HG03066 (cell line): ENCODE results near the gene EDAR.

Experiments
- ATAC-seq: cut with Tn5 transposase; IDR thresholded peaks from one replicate; pipeline ENCODE4 v1.9.1; 2021; ENCODE audit warnings: low read depth; ENCODE audit not compliant: unreplicated experiment

Gene EDAR

GRCh38 chr2:108877506-108877905 is 111.5 kb downstream of the EDAR start:
- no peak for ATAC-seq

- ATAC-seq = no peak
Observed at GRCh38 chr2:108870069-108870644, 118.9 kb downstream of the EDAR start.

- ATAC-seq = no peak
Observed at GRCh38 chr2:108869542-108869941, 119.5 kb downstream of the EDAR start.

DNA sequence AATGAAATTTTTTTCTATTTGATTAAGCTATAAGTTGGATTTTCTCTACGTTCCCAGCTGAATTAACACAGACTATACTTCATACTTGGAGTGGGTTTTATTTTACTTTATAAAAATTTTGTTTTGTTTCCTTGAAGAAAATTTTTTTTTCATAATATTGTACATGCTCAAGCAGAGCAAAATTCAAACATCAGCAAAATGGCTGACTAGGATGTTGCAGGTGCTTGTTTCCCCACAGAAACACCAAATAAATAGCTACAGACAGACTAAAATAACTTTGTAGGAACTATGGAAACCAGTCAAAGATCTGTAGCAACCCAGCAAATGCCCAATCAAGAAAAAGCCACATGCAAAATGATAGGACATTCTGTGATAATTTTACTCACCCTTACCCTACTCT is 120.1 kb downstream of the EDAR start:
- ATAC-seq = no peak

DNA sequence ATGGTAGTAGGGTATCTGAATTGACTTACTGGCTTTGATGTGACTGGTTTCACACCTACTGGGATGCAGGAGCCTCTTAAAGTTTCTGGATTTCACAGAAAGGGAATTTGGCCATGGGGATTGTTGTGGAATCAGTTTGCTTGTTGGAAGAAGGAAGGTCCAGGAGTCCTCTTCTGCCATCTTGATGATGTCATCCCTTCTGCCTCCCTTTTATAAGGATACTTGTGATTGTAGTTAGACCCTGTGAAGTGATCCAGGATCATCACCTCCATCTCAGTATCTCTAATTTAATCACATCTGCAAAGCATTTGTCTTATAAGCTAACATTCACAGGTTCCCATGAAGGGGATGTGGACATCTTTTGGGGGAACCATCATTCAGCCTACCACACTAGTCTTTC is 123.0 kb downstream of the EDAR start:
- ATAC-seq = no peak

- ATAC-seq = no peak
Observed at GRCh38 chr2:108858894-108859293, 130.1 kb downstream of the EDAR start.

DNA sequence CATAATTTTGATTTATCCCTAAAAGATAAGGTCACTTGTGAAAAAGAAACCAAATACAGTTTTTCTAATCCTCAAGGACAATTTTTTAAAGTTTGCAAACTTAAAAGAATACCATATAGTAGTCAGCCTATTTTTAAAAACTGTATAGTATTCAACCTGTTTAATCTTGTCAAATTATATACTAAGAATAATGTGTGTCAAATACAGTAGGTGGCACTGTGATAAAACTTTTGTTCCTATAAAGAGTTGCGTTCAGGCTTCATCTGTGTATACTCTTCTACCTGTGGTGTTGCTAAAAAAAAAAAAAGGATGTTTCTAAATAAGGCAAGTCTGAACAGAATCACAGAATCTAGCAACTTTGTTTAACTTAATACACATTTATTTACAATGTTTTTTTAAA is 133.8 kb downstream of the EDAR start:
- ATAC-seq = no peak

DNA sequence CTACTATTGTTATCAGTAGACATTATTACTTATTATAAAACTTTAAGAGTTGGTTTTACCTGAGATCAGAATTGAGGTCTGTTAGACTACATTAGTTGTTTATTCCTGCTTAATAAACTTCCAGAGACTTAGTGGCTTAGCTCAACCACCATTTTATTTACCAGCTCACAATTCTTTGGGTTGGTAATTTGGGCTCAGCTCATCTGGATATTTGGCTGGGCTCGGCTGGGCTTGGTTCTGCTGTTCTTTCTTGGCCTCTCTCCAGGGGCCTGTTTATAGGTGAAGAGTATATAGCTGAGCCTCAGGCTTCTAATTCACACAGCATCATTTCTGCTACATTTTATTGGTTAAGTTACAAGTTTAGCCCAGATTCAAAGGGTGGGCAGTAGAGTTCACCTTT is 134.5 kb downstream of the EDAR start:
- ATAC-seq = no peak

DNA sequence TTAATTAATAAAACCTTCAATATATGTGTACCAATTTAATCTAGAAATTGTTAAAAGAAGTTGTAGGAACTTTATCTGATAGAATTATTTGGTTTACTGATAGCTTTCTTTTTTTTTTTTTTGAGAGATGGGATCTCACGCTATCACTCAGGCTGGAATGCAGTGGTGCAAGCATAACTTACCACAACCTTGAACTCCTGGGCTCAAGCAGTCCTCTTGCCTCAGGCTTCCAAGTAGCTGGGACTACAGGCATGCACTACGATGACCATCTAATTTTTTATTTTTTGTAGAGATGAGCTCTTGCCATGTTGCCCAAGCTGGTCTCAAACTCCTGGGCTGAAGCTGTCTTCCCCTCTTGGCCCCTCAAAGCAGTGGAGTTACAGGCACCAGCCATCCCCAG is 135.6 kb downstream of the EDAR start:
- ATAC-seq = no peak

GRCh38 chr2:108852375-108852774 is 136.6 kb downstream of the EDAR start:
- no peak for ATAC-seq

DNA sequence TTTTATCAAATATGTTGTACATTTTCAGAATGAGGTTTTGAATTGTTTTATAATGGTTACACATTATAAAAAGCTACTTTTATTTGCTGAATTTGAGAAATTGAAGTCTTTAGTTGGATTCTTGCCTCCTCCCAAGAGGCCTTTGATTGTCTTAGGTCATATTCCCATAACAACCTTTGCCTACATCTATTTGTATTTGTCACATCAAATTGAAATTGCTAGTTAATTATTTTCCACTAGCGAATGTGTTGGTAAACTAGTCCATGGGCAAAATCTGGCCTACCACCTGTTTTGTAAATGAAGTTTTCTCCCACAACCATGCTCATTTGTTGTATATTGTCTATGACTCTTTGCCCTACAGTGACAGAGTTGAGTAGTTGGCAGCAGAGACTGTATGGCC is 142.0 kb downstream of the EDAR start:
- ATAC-seq = no peak

DNA sequence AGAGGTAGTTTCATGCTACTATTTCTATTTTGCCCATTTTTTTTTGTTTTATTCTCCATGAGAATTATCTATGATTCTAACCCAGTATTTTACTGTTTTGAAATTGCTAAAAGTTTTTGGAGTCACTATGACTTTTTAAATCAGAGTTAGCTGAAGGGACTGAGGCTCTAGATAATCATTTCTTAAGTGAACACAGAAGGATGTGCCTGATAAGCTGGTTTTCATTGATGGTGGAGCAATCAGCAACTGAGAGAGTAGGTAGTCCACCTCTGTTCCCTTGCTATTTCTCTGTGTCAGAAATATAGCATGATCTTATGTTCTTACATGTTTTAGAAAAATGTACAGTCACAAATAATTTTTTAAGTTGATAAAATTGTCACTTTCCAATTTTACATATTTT is 143.1 kb downstream of the EDAR start:
- no peak for ATAC-seq
